Vagina (tissue), 2 donors: Measurements from ENCODE around the gene KLHL2.

Experiments
- POLR2AphosphoS5 ChIP-seq, 2 donors: sonication (generic); formaldehyde crosslinking; IDR thresholded peaks; one replicate each; pipeline ENCODE4 v1.9.0; 2017; ENCODE audit warnings: antibody characterized with exemption in 2 of 2, mild to moderate bottlenecking in 2 of 2, low read depth in 1 of 2; ENCODE audit not compliant: insufficient read depth in 1 of 2
- TF ChIP-seq, protein P1 (sequence below), 3 experiments: fragments of 450-650 bp in 2 of 3; fragments of 200-600 bp in 1 of 3; sonication (generic) in 1 of 3; IDR thresholded peaks; one replicate each; pipeline ENCODE4 v1.5.1; 2017 to 2019; ENCODE audit warnings: antibody characterized with exemption in 3 of 3, mild to moderate bottlenecking in 2 of 3, moderate library complexity in 2 of 3

DNA sequence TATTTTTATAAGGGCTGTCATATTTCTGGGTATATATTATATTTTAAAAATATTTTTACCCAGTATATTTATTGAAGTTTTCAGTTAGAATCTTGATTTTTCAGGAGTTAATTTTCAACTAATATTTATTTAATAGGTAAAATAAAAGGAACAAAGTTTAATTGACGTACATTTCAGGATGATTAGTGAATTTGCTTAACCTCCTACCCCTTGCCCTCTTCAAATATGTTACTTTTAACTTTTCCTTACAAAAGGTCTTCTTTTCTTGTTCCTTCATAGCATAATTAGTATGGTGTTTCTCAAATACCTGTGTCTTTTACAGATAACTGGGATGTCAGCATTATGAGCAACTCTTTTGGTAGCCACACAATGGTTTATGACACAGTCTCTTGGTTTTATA lies 95.3 kb downstream of the KLHL2 start:
- TF ChIP-seq, protein P1, sequence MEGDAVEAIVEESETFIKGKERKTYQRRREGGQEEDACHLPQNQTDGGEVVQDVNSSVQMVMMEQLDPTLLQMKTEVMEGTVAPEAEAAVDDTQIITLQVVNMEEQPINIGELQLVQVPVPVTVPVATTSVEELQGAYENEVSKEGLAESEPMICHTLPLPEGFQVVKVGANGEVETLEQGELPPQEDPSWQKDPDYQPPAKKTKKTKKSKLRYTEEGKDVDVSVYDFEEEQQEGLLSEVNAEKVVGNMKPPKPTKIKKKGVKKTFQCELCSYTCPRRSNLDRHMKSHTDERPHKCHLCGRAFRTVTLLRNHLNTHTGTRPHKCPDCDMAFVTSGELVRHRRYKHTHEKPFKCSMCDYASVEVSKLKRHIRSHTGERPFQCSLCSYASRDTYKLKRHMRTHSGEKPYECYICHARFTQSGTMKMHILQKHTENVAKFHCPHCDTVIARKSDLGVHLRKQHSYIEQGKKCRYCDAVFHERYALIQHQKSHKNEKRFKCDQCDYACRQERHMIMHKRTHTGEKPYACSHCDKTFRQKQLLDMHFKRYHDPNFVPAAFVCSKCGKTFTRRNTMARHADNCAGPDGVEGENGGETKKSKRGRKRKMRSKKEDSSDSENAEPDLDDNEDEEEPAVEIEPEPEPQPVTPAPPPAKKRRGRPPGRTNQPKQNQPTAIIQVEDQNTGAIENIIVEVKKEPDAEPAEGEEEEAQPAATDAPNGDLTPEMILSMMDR (IDR thresholded peaks at IDR 0.05) = no peak
- TF ChIP-seq POLR2AphosphoS5 (IDR thresholded peaks at IDR 0.05; ENCODE audit: insufficient read depth in 1 of 2, low read depth in 1 of 2) = no peak
